Measurements from ENCODE around the gene GNAT2. TPM values are rescaled to one million over a fixed set of nuclear protein-coding genes. Genes with fewer than 3 reads are reported as not detected.
A peak's percentile ranks its signal among the peaks of the same experiment; 100 is the strongest.

Gene GNAT2
- total RNA-seq, 1 donor: 0.43 TPM

- no peak for TF ChIP-seq CTCF (IDR thresholded peaks at IDR 0.05; ENCODE audit: insufficient read depth, low read depth, low read length)
- DNase-seq (ENCODE audit: low read depth): no peak
- H3K4me3 ChIP-seq (ENCODE audit: low read depth, low read length): no peak overlapping the region
Observed at GRCh38 chr1:109659997-109660690, 40.7 kb upstream of the GNAT2 start.

DNA sequence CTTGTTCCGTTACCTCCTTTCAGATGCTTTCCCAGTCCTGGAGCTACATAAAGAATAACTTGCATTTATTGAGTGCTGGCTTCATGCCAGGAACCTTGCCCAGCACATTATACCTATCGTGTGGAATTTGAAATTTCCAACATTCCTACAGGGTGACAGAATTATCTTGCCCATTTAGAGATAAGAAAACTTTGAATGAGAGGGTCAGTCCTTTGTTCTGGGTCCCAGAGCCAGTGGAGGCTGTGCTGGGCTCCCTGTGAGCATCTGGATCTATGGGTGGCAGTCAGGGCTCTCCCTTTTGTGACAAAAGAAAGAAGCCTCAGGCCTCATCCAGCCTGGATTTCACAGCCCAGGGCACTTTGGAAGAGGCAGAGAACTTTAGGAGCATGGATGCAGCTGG is 39.7 kb upstream of the GNAT2 start:
- no peak for DNase-seq (ENCODE audit: low read depth)
- no peak for TF ChIP-seq CTCF (IDR thresholded peaks at IDR 0.05; ENCODE audit: insufficient read depth, low read depth, low read length)
- no peak overlapping the region for H3K4me3 ChIP-seq (ENCODE audit: low read depth, low read length)

GRCh38 chr1:109658533-109659042 is 39.2 kb upstream of the GNAT2 start:
- no peak for TF ChIP-seq CTCF (IDR thresholded peaks at IDR 0.05; ENCODE audit: insufficient read depth, low read depth, low read length)
- no peak for DNase-seq (ENCODE audit: low read depth)
- H3K4me3 ChIP-seq (ENCODE audit: low read depth, low read length): no peak overlapping the region

- TF ChIP-seq CTCF (IDR thresholded peaks at IDR 0.05; ENCODE audit: insufficient read depth, low read depth, low read length): no peak
Observed at GRCh38 chr1:109657970-109658369, 38.6 kb upstream of the GNAT2 start.

DNA sequence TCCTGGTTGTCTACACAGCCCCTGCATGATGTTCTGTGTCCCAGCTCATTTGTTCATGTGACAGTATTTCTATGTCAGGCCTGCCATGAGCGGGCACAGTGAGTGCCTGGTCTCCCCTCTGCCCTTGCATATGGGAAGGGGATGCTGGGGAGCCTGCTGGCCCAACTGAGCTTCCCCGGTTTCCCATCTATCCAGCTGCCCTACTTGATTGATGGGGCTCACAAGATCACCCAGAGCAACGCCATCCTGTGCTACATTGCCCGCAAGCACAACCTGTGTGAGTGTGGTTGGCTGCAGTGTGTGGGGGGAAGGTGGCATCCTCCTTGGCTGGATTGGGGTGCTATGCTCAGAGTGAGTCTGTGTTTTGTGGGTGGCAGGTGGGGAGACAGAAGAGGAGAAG is 38.0 kb upstream of the GNAT2 start:
- no peak for DNase-seq (ENCODE audit: low read depth)
- TF ChIP-seq CTCF (IDR thresholded peaks at IDR 0.05; ENCODE audit: insufficient read depth, low read depth, low read length): no peak
- no peak overlapping the region for H3K4me3 ChIP-seq (ENCODE audit: low read depth, low read length)

More at GRCh38 chr1:109657970-109658369, 38.6 kb upstream of the GNAT2 start:
- DNase-seq (ENCODE audit: low read depth): no peak
- no peak overlapping the region for H3K4me3 ChIP-seq (ENCODE audit: low read depth, low read length)

DNA sequence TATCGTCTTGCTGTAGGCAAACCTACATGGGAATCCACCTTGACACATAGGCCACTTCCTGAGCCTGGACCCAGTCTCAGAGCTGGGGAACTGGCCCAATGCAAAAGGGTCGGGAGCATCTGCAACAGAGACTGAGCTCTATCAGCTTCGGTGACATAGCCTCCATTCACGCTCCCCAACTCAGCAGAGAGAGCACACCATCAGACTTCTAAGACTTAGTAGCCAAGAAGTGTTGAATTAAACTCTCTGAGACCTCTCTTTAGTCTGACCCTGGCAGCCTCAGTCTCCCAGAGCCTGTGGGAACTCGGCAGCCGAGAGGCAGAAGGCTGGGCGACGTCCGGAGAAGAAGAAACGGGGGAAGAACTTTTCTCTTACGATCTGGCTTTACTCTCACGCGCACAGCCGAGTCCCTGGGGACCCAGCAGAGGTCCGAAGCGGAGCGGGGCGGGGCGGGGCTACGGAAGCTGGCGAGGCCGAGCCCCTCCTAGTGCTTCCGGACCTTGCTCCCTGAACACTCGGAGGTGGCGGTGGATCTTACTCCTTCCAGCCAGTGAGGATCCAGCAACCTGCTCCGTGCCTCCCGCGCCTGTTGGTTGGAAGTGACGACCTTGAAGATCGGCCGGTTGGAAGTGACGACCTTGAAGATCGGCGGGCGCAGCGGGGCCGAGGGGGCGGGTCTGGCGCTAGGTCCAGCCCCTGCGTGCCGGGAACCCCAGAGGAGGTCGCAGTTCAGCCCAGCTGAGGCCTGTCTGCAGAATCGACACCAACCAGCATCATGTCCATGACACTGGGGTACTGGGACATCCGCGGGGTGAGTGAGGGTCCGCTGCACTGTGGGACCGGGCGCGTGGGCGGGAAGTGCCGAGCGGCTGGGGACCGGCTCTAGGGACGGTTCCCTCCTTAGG is 36.5 kb upstream of the GNAT2 start, which contains the start of gene GSTM4:
TSS of gene GSTM4 (plus strand) at position 485 of the 905 bp plus-strand sequence. CDS start at position 776, 291 bp downstream.
- H3K4me3 ChIP-seq (ENCODE audit: low read depth, low read length): peak within 1 kb of the TSS; percentile 78
- DNase-seq (ENCODE audit: low read depth): peak; percentile 86
- TF ChIP-seq CTCF (IDR thresholded peaks at IDR 0.05; ENCODE audit: insufficient read depth, low read depth, low read length): no peak

Measured in fibroblast of villous mesenchyme (primary cell).